ENCODE data around the gene JOSD1. TPM values are rescaled to one million over a fixed set of nuclear protein-coding genes. Genes with fewer than 3 reads are reported as not detected.

JOSD1 gene
- total RNA-seq, 1 experiment from 2014 or later: 19.2 TPM

GRCh38 chr22:38740116-38740723 is 39.5 kb upstream of the JOSD1 start:
- Histone ChIP-seq H4K8ac (replicated peaks; ENCODE audit: insufficient read length, low read depth, low read length) (no peak overlapping the region), H2BK12ac (ENCODE audit: insufficient read length, low read depth, low read length) (no peak overlapping the region), H2BK120ac (ENCODE audit: low read depth, low read length, poor library complexity, severe bottlenecking) (no peak overlapping the region), H3K56ac (ENCODE audit: insufficient read length, low read depth, low read length) (no peak overlapping the region), H3K79me2 (ENCODE audit: insufficient read depth, low read length) (no peaks in the 10 kb centered on the region), H2BK20ac (ENCODE audit: low read depth, low read length, poor library complexity, severe bottlenecking) (no peak overlapping the region), H2BK5ac (ENCODE audit: insufficient read length, low read length) (no peak overlapping the region), H3K4me1 (ENCODE audit: insufficient read depth, low read length) (no peaks in the 10 kb centered on the region), H4K91ac (ENCODE audit: insufficient read length, low read depth, low read length) (no peak overlapping the region), H3K23me2 (ENCODE audit: insufficient read length, low read depth, low read length, poor library complexity, severe bottlenecking) (no peaks in the 10 kb centered on the region), H3K27ac (ENCODE audit: insufficient read length, low read depth, low read length) (no peak overlapping the region), H3K9me3 (ENCODE audit: control insufficient read depth, low read depth, low read length) (no peaks in the 10 kb centered on the region), H2AFZ (ENCODE audit: low read length) (no peak overlapping the region), H3K79me1 (ENCODE audit: insufficient read depth, low read depth, low read length, poor library complexity, severe bottlenecking) (no peaks in the 10 kb centered on the region), H3K9ac (ENCODE audit: extremely low read depth, insufficient read length, low read length) (no peak overlapping the region), H2BK15ac (ENCODE audit: low read depth, low read length) (no peak overlapping the region), H3K27me3 (ENCODE audit: insufficient read depth, low read length) (no peaks in the 10 kb centered on the region), H3K23ac (ENCODE audit: insufficient read length, low read depth, low read length) (no peak overlapping the region), H2AK5ac (ENCODE audit: insufficient read length, low read length) (no peak overlapping the region), H3T11ph (ENCODE audit: low read length) (no peak overlapping the region), H3K18ac (ENCODE audit: insufficient read length, low read depth, low read length) (no peak overlapping the region), H4K20me1 (ENCODE audit: control insufficient read depth, insufficient read depth, insufficient read length) (no peaks in the 10 kb centered on the region), H4K5ac (ENCODE audit: insufficient read length, low read depth, low read length) (no peak overlapping the region), H3K4me2 (ENCODE audit: insufficient read depth, insufficient read length, low read length) (no peak overlapping the region), H3K14ac (ENCODE audit: insufficient read depth, low read length) (no peak overlapping the region), H3K4ac (ENCODE audit: low read depth, low read length) (no peak overlapping the region)
- TF ChIP-seq, protein P1, sequence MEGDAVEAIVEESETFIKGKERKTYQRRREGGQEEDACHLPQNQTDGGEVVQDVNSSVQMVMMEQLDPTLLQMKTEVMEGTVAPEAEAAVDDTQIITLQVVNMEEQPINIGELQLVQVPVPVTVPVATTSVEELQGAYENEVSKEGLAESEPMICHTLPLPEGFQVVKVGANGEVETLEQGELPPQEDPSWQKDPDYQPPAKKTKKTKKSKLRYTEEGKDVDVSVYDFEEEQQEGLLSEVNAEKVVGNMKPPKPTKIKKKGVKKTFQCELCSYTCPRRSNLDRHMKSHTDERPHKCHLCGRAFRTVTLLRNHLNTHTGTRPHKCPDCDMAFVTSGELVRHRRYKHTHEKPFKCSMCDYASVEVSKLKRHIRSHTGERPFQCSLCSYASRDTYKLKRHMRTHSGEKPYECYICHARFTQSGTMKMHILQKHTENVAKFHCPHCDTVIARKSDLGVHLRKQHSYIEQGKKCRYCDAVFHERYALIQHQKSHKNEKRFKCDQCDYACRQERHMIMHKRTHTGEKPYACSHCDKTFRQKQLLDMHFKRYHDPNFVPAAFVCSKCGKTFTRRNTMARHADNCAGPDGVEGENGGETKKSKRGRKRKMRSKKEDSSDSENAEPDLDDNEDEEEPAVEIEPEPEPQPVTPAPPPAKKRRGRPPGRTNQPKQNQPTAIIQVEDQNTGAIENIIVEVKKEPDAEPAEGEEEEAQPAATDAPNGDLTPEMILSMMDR (conservative IDR thresholded peaks at IDR 0.05): no peak
- Mint-ChIP-seq H3K27ac (no peak overlapping the region; a peak in 1 of 7 replicates), H3K4me3 (no peak overlapping the region), H3K36me3 (ENCODE audit: insufficient read depth in 1 of 3, low read depth in 3 of 3) (peaks cover 13 to 60% (median 25%) of the 10 kb centered on the region in 3 experiments), H3K9me3 (no peaks in the 10 kb centered on the region), H3K27me3 (ENCODE audit: low read depth) (no peaks in the 10 kb centered on the region; the same call in 1 of the 2 replicates), H3K4me1 (0 out of 4 replicates have a peak, but pooled peaks cover 0 to under 1% of the 10 kb centered on the region in 2 experiments)
- no CpG with 5 or more reads among the region's 15 CpGs for WGBS (ENCODE audit: extremely low coverage, insufficient read length, low lambda C conversion rate)
- DNase-seq: no peak
